ENCODE data around the gene RRP8.
A peak's percentile ranks its signal among the peaks of the same experiment; 100 is the strongest.

RRP8 gene

DNA sequence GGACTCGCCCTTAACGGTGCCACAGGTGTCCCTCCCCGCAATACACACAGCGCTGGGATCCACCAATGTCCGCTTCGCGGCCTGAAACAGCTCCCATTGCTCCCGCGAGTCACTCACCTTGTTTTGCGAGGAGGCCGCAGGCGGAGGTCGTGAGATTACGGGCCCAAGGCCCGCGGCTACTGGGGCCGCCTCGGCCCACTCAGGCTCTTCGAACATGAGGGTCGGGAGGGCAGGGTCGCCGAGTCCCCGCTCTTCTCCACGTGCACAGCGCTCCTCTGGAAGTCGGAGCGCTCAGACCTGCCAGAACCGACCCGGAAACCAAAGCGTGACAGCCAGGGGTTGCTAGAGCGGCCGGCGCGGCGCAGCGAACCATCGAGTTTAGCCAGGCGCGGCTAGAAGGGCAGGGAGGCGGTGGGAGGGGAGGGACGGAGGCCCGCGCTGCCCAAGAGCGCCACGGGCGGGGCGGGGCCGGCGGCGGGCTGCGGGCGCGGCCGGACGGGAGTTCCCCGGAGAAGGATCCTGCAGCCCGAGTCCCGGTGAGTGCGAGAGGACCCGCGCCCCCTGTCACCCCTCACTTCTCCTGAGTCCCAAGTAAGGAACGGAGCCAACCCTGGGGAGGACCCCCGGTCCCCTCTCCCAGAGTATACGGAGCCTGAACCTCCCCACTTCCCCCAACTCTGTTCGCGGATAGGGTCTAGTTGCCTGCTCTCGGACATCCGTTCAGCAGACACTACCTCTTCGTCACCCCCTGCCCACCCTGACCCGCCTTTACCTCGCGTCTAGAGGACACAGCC lies at the start of gene RRP8, which contains the start of gene ILK:
TSS of gene RRP8 (minus strand) at position 330 of the 794 bp plus-strand sequence. CDS start at position 216, 114 bp downstream.
TSS of gene ILK (plus strand) at position 488 of the 794 bp plus-strand sequence. CDS start 498 bp downstream, outside the sequence.
- TF ChIP-seq, protein P1, sequence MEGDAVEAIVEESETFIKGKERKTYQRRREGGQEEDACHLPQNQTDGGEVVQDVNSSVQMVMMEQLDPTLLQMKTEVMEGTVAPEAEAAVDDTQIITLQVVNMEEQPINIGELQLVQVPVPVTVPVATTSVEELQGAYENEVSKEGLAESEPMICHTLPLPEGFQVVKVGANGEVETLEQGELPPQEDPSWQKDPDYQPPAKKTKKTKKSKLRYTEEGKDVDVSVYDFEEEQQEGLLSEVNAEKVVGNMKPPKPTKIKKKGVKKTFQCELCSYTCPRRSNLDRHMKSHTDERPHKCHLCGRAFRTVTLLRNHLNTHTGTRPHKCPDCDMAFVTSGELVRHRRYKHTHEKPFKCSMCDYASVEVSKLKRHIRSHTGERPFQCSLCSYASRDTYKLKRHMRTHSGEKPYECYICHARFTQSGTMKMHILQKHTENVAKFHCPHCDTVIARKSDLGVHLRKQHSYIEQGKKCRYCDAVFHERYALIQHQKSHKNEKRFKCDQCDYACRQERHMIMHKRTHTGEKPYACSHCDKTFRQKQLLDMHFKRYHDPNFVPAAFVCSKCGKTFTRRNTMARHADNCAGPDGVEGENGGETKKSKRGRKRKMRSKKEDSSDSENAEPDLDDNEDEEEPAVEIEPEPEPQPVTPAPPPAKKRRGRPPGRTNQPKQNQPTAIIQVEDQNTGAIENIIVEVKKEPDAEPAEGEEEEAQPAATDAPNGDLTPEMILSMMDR (IDR thresholded peaks at IDR 0.05; ENCODE audit: extremely low read depth, insufficient read depth, missing control alignments): no peak
- in situ Hi-C loops (cut with MboI; ENCODE audit: low pct_unique_long_range_greater_than_20kb, low sequenced_read_pairs, unreplicated experiment): no loop called here
- peak; percentile 93 for DNase-seq (ENCODE audit: low spot score)

- TF ChIP-seq, protein P1 (IDR thresholded peaks at IDR 0.05; ENCODE audit: extremely low read depth, insufficient read depth, missing control alignments): no peak
- no peak for DNase-seq (ENCODE audit: low spot score)
- in situ Hi-C loops (cut with MboI; ENCODE audit: low pct_unique_long_range_greater_than_20kb, low sequenced_read_pairs, unreplicated experiment): no loop called here
Observed at GRCh38 chr11:6653097-6653496, 49.7 kb upstream of the RRP8 start.

DNA sequence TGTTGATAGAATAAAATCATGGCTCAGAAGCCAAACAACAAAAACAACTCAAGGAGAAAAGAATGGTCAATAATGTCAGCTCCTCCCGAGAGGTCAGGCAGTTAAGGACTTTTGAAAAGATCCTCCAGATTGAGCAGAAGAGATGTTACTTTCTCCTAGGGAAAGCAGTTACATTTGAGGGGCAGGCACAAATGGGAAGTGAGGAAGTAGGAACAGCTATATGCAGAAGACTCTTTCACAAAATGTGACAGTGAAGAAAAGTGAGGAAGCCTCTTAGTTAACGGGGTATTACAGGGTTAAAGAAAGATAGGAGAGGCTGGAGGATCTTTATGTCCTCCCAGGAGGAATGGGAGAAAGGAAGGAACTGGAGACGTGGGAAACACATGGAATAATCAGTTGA lies 48.8 kb upstream of the RRP8 start:
- no peak for DNase-seq (ENCODE audit: low spot score)
- in situ Hi-C loops (cut with MboI; ENCODE audit: low pct_unique_long_range_greater_than_20kb, low sequenced_read_pairs, unreplicated experiment): no loop called here
- TF ChIP-seq, protein P1 (IDR thresholded peaks at IDR 0.05; ENCODE audit: extremely low read depth, insufficient read depth, missing control alignments): no peak

GRCh38 chr11:6650980-6651379 lies 47.6 kb upstream of the RRP8 start:
- TF ChIP-seq, protein P1 (IDR thresholded peaks at IDR 0.05; ENCODE audit: extremely low read depth, insufficient read depth, missing control alignments): no peak
- DNase-seq (ENCODE audit: low spot score): peak; percentile 5
- in situ Hi-C loops (cut with MboI; ENCODE audit: low pct_unique_long_range_greater_than_20kb, low sequenced_read_pairs, unreplicated experiment): no loop called here

- DNase-seq (ENCODE audit: low spot score): no peak
- in situ Hi-C loops (cut with MboI; ENCODE audit: low pct_unique_long_range_greater_than_20kb, low sequenced_read_pairs, unreplicated experiment): no loop called here
- TF ChIP-seq, protein P1 (IDR thresholded peaks at IDR 0.05; ENCODE audit: extremely low read depth, insufficient read depth, missing control alignments): no peak
Observed at GRCh38 chr11:6650104-6650503, 46.7 kb upstream of the RRP8 start.

DNA sequence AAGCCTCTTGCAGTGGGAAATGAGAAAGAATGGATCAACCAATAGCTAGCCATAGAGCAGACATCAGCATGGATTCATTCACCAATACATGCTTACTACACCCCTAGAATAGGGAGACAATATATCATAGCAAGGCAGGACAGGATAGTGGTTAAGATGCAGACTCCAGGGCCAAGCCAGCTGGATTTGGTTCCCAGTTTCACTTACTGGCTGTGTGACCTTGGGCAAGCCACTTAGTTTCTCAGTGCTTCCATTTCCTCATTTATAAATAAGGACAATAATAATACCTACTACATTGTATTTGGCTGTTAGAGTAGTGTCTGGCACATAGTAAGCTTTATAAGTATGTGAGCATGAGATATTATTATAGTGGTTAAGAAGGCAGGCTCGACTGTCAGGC lies 45.1 kb upstream of the RRP8 start:
- TF ChIP-seq, protein P1 (IDR thresholded peaks at IDR 0.05; ENCODE audit: extremely low read depth, insufficient read depth, missing control alignments): no peak
- in situ Hi-C loops (cut with MboI; ENCODE audit: low pct_unique_long_range_greater_than_20kb, low sequenced_read_pairs, unreplicated experiment): no loop called here
- no peak for DNase-seq (ENCODE audit: low spot score)

Measured in GM13977 (cell line).